PC-3 (cell line): ENCODE results near the gene ARPC4.

Experiments used
- CTCF ChIP-seq: fragments of 300-600 bp; sonication (generic); conservative IDR thresholded peaks from 2 replicates; pipeline ENCODE4 v1.5.1; 2017; ENCODE audit warnings: antibody characterized with exemption, low read depth, mild to moderate bottlenecking, low read length
- EZH2 ChIP-seq: fragments of 300-600 bp; sonication (generic); IDR thresholded peaks from one replicate; pipeline ENCODE4 v1.6.1; 2017; ENCODE audit warnings: antibody characterized with exemption, mild to moderate bottlenecking, low read length; ENCODE audit not compliant: unreplicated experiment

- TF ChIP-seq EZH2 (no peak), CTCF (no peak)
Observed at GRCh38 chr3:9837701-9838582, 45.1 kb downstream of the ARPC4 start.
